Spleen (tissue), 11 donors: Measurements from ENCODE around the gene SLC25A47. TPM values are rescaled to one million over a fixed set of nuclear protein-coding genes. Genes with fewer than 3 reads are reported as not detected.
"Not testable (repeated sequence)": the region's sequence is repeated elsewhere in the genome, so short reads cannot be mapped to it uniquely, and the experiment has no call there.

Source experiments
- DNase-seq: peaks from one replicate; pipeline ENCODE4 v3.0.0-alpha.2; 2020
- H3K27ac ChIP-seq, 8 donors: fragments of 200-600 bp; sonication (generic) in 7 of 8; 1 replicate in 4 of 8; 2 replicates in 4 of 8; pipeline versions ENCODE4 v1.5.0 to v1.8.0; 2016 to 2021; ENCODE audit warnings: inconsistent platforms in 4 of 8, mild to moderate bottlenecking in 4 of 8, moderate library complexity in 1 of 8
- H3K27me3 ChIP-seq, 7 donors: fragments of 200-600 bp; sonication (generic) in 6 of 7; replicated peaks in 1 of 7; 1 replicate in 4 of 7; 2 replicates in 3 of 7; pipeline versions ENCODE4 v1.5.0 to v1.8.0; 2016 to 2021; ENCODE audit warnings: inconsistent platforms in 3 of 7, mild to moderate bottlenecking in 1 of 7
- H3K36me3 ChIP-seq, 6 donors: fragments of 200-600 bp; sonication (generic) in 5 of 6; 1 replicate in 4 of 6; 2 replicates in 2 of 6; pipeline versions ENCODE4 v1.5.0 to v1.8.0; 2016 to 2021; ENCODE audit warnings: inconsistent platforms in 2 of 6
- H3K4me1 ChIP-seq, 6 donors: fragments of 200-600 bp; sonication (generic) in 5 of 6; 1 replicate in 3 of 6; 2 replicates in 3 of 6; pipeline versions ENCODE4 v1.5.0 to v1.8.0; 2016 to 2021; ENCODE audit warnings: inconsistent platforms in 3 of 6
- H3K4me3 ChIP-seq, 8 donors: fragments of 200-600 bp; sonication (generic) in 7 of 8; 1 replicate in 4 of 8; 2 replicates in 4 of 8; pipeline versions ENCODE4 v1.5.0 to v1.8.0; 2016 to 2021; ENCODE audit warnings: inconsistent platforms in 4 of 8, mild to moderate bottlenecking in 4 of 8, moderate library complexity in 2 of 8
- H3K9me3 ChIP-seq, 8 donors: fragments of 200-600 bp; sonication (generic) in 7 of 8; 1 replicate in 4 of 8; 2 replicates in 4 of 8; pipeline versions ENCODE4 v1.5.0 to v1.8.0; 2016 to 2021; ENCODE audit warnings: inconsistent platforms in 4 of 8
- POLR2A ChIP-seq, 3 donors: fragments of 450-650 bp; IDR thresholded peaks; one replicate each; pipeline ENCODE4 v1.5.1; 2017; ENCODE audit warnings: antibody characterized with exemption in 3 of 3, mild to moderate bottlenecking in 1 of 3
- POLR2AphosphoS5 ChIP-seq, 3 donors: sonication (generic); formaldehyde crosslinking; IDR thresholded peaks; one replicate each; pipeline ENCODE4 v1.5.1; 2017; ENCODE audit warnings: antibody characterized with exemption in 3 of 3
- WGBS, 5 donors: extraction: QIAGEN DNeasy Blood & Tissue Kit in 3 of 5; methylation state at CpG; one replicate each; pipeline versions ENCODE4 v1.1.5 to v1.1.7; 2013 to 2018; 5-methylcytosine and 5-hydroxymethylcytosine counted together
- intact Hi-C: fragments of 100-400 bp; cut with DNase I; formaldehyde crosslinking; loops from one replicate; pipeline ENCODE4 v1.15.0; 2023; ENCODE audit warnings: low total_unique reads
- polyA plus RNA-seq, 3 donors: library from polyadenylated mRNA; stranded (reverse); fragments of 200-250 nt; gene quantifications; one replicate each; pipeline ENCODE4 v1.2.1, GENCODE V29; 2013
- total RNA-seq, 7 donors: library from RNA; depleted of rRNA in 3 of 7; stranded (reverse); fragments of >200 nt in 3 of 7; fragmentation: NEBNext Ultra II Directional in 4 of 7; extraction: Animal tissue kit (Norgen Biotek cat#: 25700) in 4 of 7; gene quantifications; one replicate each; pipeline versions ENCODE4 v1.1.0 to v1.2.1, GENCODE V29; 2016 to 2021
- TF ChIP-seq, protein P1 (sequence below), 11 experiments: fragments of 200-600 bp in 7 of 11; fragments of 450-650 bp in 4 of 11; sonication (generic) in 4 of 11; IDR thresholded peaks in 8 of 11; conservative IDR thresholded peaks in 3 of 11; 1 replicate in 7 of 11; 2 replicates in 4 of 11; pipeline versions ENCODE4 v1.4.0 to v1.8.0; 2016 to 2021; ENCODE audit warnings: antibody characterized with exemption in 11 of 11, inconsistent platforms in 4 of 11, mild to moderate bottlenecking in 1 of 11
- donor health status: healthy with polysubstance abuse.
- donor health status: DM: no; HTN: no; CAD: no; lungs with moderate emphysema.
- donor health status: DM: no; HTN: no; CAD: no.
- donor health status: Bipolar disorder and iron deficiency.
- donor health status: healthy.
- donor health status: DM: no; HTN: no; CAD: no.
- donor health status: DM: yes; HTN: yes; CAD: no.

Gene SLC25A47
- total and polyA plus RNA-seq, 10 donors, result 0.03 to 0.11 TPM; not detected in 8

DNA sequence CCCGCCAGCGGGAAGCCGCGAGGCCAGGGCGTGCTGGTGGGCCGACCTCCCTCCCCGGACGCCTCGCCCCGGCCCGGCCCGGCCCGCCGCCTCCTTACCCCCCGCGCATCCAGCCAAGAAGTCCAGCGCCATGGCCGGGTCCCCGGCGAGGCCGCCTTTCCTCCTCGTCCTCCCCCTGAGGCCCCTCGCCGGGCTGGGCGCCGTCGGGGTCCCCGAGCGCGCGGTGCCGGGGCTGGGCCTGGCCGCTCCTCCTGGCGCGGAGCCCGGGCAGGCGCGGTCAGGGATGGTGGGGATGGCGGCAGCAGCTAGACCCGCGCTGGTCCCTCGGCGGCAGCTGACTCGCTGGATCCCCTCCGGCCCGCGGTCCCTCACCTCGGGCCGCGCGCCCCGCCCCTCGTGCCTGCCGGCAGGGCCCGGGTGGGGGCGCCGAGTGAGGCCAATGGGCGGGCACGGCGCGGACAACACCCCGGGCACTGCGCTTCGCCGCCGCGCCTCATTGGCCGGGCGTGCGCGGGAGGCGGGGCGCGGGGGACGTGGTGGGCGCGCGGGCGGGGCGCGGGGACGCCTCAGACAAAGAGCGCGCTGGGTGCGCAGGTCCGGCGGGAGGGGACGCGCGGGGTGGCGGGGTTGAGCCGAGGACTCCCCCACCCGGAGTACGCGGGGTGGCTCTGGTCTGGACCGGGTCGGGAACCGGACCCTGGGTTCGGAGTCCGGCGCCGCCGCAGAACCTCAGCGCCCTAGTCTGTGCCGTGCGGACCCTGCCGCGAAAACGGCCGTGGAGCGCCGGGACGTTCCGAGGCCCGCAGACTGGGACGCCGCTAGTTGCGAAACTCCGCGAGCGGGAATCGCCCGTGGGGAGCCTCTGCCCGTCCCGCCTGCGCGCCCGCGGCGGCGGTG lies 16.8 kb upstream of the SLC25A47 start, which contains the start of gene SLC25A29:
Gene SLC25A29, minus strand, starts transcription at position 344 of the 897 bp plus-strand sequence. Its CDS starts 212 bp downstream, at position 132.
- H3K9me3 ChIP-seq, result no peaks in the 10 kb centered on the region
- TF ChIP-seq POLR2AphosphoS5 (IDR thresholded peaks at IDR 0.05), result peak; percentile 69 to 84 (median 83)
- TF ChIP-seq, protein P1, sequence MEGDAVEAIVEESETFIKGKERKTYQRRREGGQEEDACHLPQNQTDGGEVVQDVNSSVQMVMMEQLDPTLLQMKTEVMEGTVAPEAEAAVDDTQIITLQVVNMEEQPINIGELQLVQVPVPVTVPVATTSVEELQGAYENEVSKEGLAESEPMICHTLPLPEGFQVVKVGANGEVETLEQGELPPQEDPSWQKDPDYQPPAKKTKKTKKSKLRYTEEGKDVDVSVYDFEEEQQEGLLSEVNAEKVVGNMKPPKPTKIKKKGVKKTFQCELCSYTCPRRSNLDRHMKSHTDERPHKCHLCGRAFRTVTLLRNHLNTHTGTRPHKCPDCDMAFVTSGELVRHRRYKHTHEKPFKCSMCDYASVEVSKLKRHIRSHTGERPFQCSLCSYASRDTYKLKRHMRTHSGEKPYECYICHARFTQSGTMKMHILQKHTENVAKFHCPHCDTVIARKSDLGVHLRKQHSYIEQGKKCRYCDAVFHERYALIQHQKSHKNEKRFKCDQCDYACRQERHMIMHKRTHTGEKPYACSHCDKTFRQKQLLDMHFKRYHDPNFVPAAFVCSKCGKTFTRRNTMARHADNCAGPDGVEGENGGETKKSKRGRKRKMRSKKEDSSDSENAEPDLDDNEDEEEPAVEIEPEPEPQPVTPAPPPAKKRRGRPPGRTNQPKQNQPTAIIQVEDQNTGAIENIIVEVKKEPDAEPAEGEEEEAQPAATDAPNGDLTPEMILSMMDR (IDR thresholded peaks at IDR 0.05 in 8 of 11, conservative IDR thresholded peaks at IDR 0.05 in 3 of 11), result peak in 1 of 11 experiments; percentile 16
- peak in 1 of 3 donors; percentile 36 for TF ChIP-seq POLR2A (IDR thresholded peaks at IDR 0.05)
- peak within 1 kb of the TSS; percentile 53 to 94 (median 86) for H3K27ac ChIP-seq
- H3K36me3 ChIP-seq, result no peaks in the 10 kb centered on the region
- peaks cover 0 to 4% (median 0%) of the 10 kb centered on the region in 7 donors for H3K27me3 ChIP-seq
- peaks cover 7 to 72% (median 48%) of the 10 kb centered on the region in 6 donors for H3K4me1 ChIP-seq
- WGBS, 5 donors, result 0 to 3% (median 0%) methylated on average over 19 to 131 of the region's 131 CpGs
- intact Hi-C loops, result no loop called here
- peak; percentile 96 for DNase-seq
- H3K4me3 ChIP-seq, result peak within 1 kb of the TSS; percentile 64 to 97 (median 88)

DNA sequence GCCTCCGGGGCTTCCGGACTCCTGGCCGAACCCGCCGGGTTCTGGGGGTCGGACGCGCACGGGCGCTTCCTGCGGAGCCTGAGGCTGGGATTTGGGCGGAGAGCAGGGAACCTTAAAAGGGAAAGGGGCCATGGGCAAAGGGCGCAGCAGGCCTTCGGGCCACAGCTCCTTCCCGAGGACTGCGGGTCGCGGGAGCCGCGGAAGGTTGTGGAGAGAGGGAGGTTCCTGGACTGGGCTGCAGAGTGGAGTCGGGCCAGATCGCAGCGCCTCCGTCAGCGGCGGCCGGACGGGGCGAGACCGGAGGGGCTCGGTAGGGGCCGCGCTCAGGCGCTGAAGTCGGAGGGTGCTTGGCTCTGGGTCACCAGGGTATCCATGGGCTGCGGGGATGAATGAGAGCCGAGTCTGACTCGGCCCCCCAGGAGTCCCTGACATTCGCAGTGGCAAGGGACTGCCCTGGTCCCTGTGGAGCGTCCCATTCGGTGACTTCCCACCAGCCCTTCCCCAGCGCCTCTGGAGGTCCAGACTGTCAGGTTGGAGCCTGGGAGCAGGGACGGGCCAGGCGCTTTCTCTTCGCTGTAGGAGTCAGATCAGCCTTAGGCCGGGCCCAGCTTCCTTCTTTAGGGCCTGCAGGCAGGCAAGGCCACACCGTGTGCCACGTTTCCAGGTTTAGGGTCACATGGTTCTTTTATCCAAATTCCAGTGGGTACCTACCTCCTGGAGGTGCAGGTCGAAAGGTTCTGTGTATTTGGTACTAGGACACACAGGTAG lies 16.0 kb upstream of the SLC25A47 start:
- H3K36me3 ChIP-seq, result no peaks in the 10 kb centered on the region
- 8 to 16% (median 8%) methylated on average over 43 to 49 of the region's 49 CpGs for WGBS, 5 donors
- peak; percentile 84 for DNase-seq
- TF ChIP-seq POLR2A (IDR thresholded peaks at IDR 0.05) (no peak), POLR2AphosphoS5 (IDR thresholded peaks at IDR 0.05) (no peak)
- TF ChIP-seq, protein P1 (IDR thresholded peaks at IDR 0.05 in 8 of 11, conservative IDR thresholded peaks at IDR 0.05 in 3 of 11), result no peak
- peaks cover 7 to 80% (median 56%) of the 10 kb centered on the region in 6 donors for H3K4me1 ChIP-seq
- H3K9me3 ChIP-seq, result no peaks in the 10 kb centered on the region
- peaks cover 0 to 4% (median 0%) of the 10 kb centered on the region in 7 donors for H3K27me3 ChIP-seq
- intact Hi-C loops, result no loop called here
- peak overlapping the region; percentile 64 to 97 (median 88) for H3K4me3 ChIP-seq
- H3K27ac ChIP-seq, result peak overlapping the region in 7 of 8 donors; percentile 73 to 94 (median 86)

DNA sequence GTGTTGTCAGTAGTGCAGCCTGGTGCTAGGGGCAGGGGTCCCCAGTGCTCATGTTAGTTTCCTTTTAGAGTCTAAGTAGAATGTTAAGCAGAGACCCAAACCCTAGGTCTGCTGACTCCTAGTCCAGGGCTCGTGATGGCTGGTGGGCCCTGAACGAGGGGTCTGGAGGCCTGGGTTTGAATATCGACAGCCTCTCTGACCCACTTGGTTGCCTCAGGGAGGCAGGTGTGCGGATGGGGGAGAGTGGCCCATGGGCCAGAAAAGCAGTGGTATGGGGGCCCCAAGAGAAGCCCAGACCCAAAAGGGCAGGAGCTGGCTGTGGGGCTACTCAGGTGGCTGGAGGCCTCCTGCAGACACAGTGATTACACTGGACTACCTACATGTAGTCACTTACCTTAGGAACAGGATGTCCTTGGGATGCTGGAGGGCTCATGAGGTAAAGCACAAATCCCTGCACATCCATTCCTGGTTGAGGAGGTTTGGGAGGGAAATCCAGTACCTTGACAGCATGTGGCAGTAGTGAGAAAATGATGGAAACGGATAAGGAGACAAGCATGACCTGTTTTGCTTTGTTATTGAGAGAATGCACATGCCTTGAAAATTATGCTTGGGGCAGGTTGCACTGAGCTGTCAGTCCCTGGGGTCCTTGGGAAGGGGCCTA lies 15.2 kb upstream of the SLC25A47 start:
- Histone ChIP-seq H3K4me3 (peak overlapping the region in 5 of 8 donors; percentile 72 to 97 (median 91)), H3K27me3 (peaks cover 0 to 4% (median 0%) of the 10 kb centered on the region in 7 donors), H3K9me3 (no peaks in the 10 kb centered on the region), H3K27ac (peak overlapping the region in 2 of 8 donors; percentile 86 to 89), H3K36me3 (no peaks in the 10 kb centered on the region), H3K4me1 (peaks cover 9 to 87% (median 63%) of the 10 kb centered on the region in 6 donors)
- intact Hi-C loops, result no loop called here
- WGBS, 5 donors, result 84 to 95% (median 93%) methylated on average over 5 of the region's 5 CpGs
- no peak for DNase-seq
- TF ChIP-seq, protein P1 (IDR thresholded peaks at IDR 0.05 in 8 of 11, conservative IDR thresholded peaks at IDR 0.05 in 3 of 11), result no peak
- no peak for TF ChIP-seq POLR2A (IDR thresholded peaks at IDR 0.05)
- TF ChIP-seq POLR2AphosphoS5 (IDR thresholded peaks at IDR 0.05), result no peak

DNA sequence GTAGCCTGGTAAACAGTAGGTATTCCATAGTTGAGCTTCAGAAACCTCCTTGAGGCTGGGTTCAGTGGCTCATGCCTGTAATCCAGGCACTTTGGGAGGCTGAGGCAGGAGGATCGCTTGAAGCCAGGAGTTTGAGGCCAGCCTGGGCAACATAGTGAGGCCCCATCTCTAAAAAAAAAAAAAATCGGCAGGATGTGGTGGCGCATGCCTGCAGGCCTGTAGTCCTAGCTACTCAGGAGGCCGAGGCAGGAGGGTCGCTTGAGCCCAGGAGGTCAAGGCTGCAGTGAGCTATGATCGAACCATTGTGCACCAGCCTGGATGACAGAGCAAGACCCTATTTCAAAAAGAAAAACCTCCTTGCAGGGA lies 14.7 kb upstream of the SLC25A47 start:
- WGBS, 5 donors, result 73 to 81% (median 75%) methylated on average over 6 of the region's 6 CpGs
- H3K27me3 ChIP-seq, H3K27ac ChIP-seq, intact Hi-C loops, DNase-seq, H3K9me3 ChIP-seq, H3K36me3 ChIP-seq, H3K4me3 ChIP-seq: not testable (repeated sequence)
- peaks cover 9 to 86% (median 62%) of the 10 kb centered on the region in 6 donors for H3K4me1 ChIP-seq
